Activated CD4-positive, alpha-beta T cell treated with anti-CD3 and anti-CD28 coated beads, Interleukin-2, amount 10 ng/mL, durations not matched to agents 7 days and 5 days (primary cell): ENCODE measurements around the gene HAUS2. TPM values are rescaled to one million over a fixed set of nuclear protein-coding genes. Genes with fewer than 3 reads are reported as not detected.

ENCODE experiments used
- CTCF ChIA-PET: fragments of 350-600 bp; sonication (Branson Sonifier 250); formaldehyde crosslinking; loops from one replicate; lab custom pipeline; 2021; ENCODE audit warnings: antibody characterized with exemption; lab: Charles Lee
- POLR2A ChIA-PET: fragments of 350-600 bp; sonication (Branson Sonifier 250); formaldehyde crosslinking; loops from one replicate; lab custom pipeline; 2021; ENCODE audit warnings: antibody characterized with exemption; lab: Charles Lee
- DNase-seq: peaks from one replicate; pipeline ENCODE4 v3.0.0-alpha.2; 2020
- H3K27ac Mint-ChIP-seq: one replicate; pipeline ENCODE4 v1.8.0; 2021; ENCODE audit warnings: mild to moderate bottlenecking, moderate library complexity, mixed read lengths
- H3K27me3 Mint-ChIP-seq: one replicate; pipeline ENCODE4 v1.8.0; 2021; ENCODE audit warnings: mixed read lengths
- H3K36me3 Mint-ChIP-seq: one replicate; pipeline ENCODE4 v1.8.0; 2021; ENCODE audit warnings: low read depth, mixed read lengths
- H3K4me1 Mint-ChIP-seq: one replicate; pipeline ENCODE4 v1.8.0; 2021; ENCODE audit warnings: mixed read lengths
- H3K4me3 Mint-ChIP-seq: one replicate; pipeline ENCODE4 v1.8.0; 2021; ENCODE audit warnings: mild to moderate bottlenecking, moderate library complexity, mixed read lengths
- H3K9me3 Mint-ChIP-seq: one replicate; pipeline ENCODE4 v1.8.0; 2021; ENCODE audit warnings: mixed read lengths
- total RNA-seq, 2 experiments: library from RNA; stranded (reverse); gene quantifications; one replicate each; pipeline ENCODE4 v1.2.3, GENCODE V29; 2021

Gene HAUS2
- total RNA-seq = 10 to 100 TPM; 36.7 to 42.9 TPM

- Mint-ChIP-seq H3K4me3 (peak within 1 kb of the TSS; percentile 95), H3K27ac (peak within 1 kb of the TSS; percentile 98)
- POLR2A ChIA-PET = interaction anchor here (0.6 kb wide), 1 partner anchor 30 kb away, joined by 6 read pairs; no protein-coding TSS in a partner anchor
These were observed at the start of gene HAUS2, which contains the start of gene LRRC57 for GRCh38 chr15:42548249-42549031. TSS of gene HAUS2 (plus strand) at chr15:42548838. CDS start at chr15:42548873, 35 bp downstream. TSS of gene LRRC57 (minus strand) at chr15:42548793. CDS start at chr15:42548434, 359 bp downstream.

GRCh38 chr15:42499858-42500609 is 48.6 kb upstream of the HAUS2 start:
- Mint-ChIP-seq H3K9me3 (no peaks in the 10 kb centered on the region), H3K36me3 (peaks cover 4% of the 10 kb centered on the region), H3K27me3 (no peaks in the 10 kb centered on the region), H3K4me1 (peaks cover 43% of the 10 kb centered on the region), H3K27ac (no peak overlapping the region), H3K4me3 (no peak overlapping the region)
- ChIA-PET CTCF (interaction anchor here (0.7 kb wide), 1 partner anchor 646 kb away, joined by 3 read pairs; no protein-coding TSS in a partner anchor), POLR2A (interaction anchor here (0.6 to 0.7 kb wide), 3 partner anchors 83 to 1296 kb away, joined by 3 to 4 read pairs (median 3); no protein-coding TSS in a partner anchor)
- no peak for DNase-seq

More at GRCh38 chr15:42548249-42549031, at the start of gene HAUS2, which contains the start of gene LRRC57:
- Mint-ChIP-seq H3K4me1 (peaks cover 60% of the 10 kb centered on the region), H3K36me3 (peaks cover 36% of the 10 kb centered on the region), H3K27me3 (no peaks in the 10 kb centered on the region), H3K9me3 (no peaks in the 10 kb centered on the region)
- DNase-seq = peak; percentile 88
- CTCF ChIA-PET = interaction anchor here (0.5 to 3.5 kb wide), 5 partner anchors 13 to 103 kb away, joined by 3 to 20 read pairs (median 3); no protein-coding TSS in a partner anchor

- Mint-ChIP-seq H3K27me3 (no peaks in the 10 kb centered on the region), H3K27ac (no peak overlapping the region), H3K9me3 (no peaks in the 10 kb centered on the region), H3K4me1 (peaks cover 22% of the 10 kb centered on the region), H3K36me3 (peaks cover 3% of the 10 kb centered on the region), H3K4me3 (no peak overlapping the region)
- DNase-seq = no peak
- ChIA-PET CTCF (interaction anchor here (0.7 kb wide), 1 partner anchor 64 kb away, joined by 3 read pairs; no protein-coding TSS in a partner anchor), POLR2A (no interaction called here)
These were observed 46.2 kb upstream of the HAUS2 start for GRCh38 chr15:42502477-42502876.

GRCh38 chr15:42503825-42504224 is 44.8 kb upstream of the HAUS2 start:
- peaks cover 10% of the 10 kb centered on the region for H3K4me1 Mint-ChIP-seq
- H3K27ac Mint-ChIP-seq = no peak overlapping the region
- H3K9me3 Mint-ChIP-seq = no peaks in the 10 kb centered on the region
- DNase-seq = no peak
- H3K4me3 Mint-ChIP-seq = no peak overlapping the region
- POLR2A ChIA-PET = no interaction called here
- H3K27me3 Mint-ChIP-seq = no peaks in the 10 kb centered on the region
- CTCF ChIA-PET = interaction anchor here (0.5 to 0.7 kb wide), 3 partner anchors 36 to 166 kb away, joined by 4 to 5 read pairs (median 4); no protein-coding TSS in a partner anchor
- H3K36me3 Mint-ChIP-seq = peaks cover 4% of the 10 kb centered on the region

GRCh38 chr15:42504631-42505030 is 44.0 kb upstream of the HAUS2 start:
- POLR2A ChIA-PET = interaction anchor here (0.6 kb wide), 1 partner anchor 54 kb away, joined by 3 read pairs; no protein-coding TSS in a partner anchor
- CTCF ChIA-PET = interaction anchor here (0.6 to 1.7 kb wide), 5 partner anchors 10 to 1120 kb away, joined by 3 to 6 read pairs (median 3); partner anchors contain the start of gene SNAP23
- Mint-ChIP-seq H3K9me3 (no peaks in the 10 kb centered on the region), H3K4me1 (peaks cover 4% of the 10 kb centered on the region), H3K4me3 (no peak overlapping the region), H3K27me3 (no peaks in the 10 kb centered on the region), H3K27ac (no peak overlapping the region), H3K36me3 (peaks cover 5% of the 10 kb centered on the region)
- DNase-seq = no peak

GRCh38 chr15:42507514-42507913 is 41.1 kb upstream of the HAUS2 start:
- no peaks in the 10 kb centered on the region for H3K27me3 Mint-ChIP-seq
- no peak overlapping the region for H3K4me3 Mint-ChIP-seq
- no peaks in the 10 kb centered on the region for H3K9me3 Mint-ChIP-seq
- ChIA-PET POLR2A (interaction anchor here (0.6 kb wide), 1 partner anchor 234 kb away, joined by 3 read pairs; the partner anchor contains the start of gene TMEM87A), CTCF (interaction anchor here (1.4 kb wide), 1 partner anchor 12 kb away, joined by 5 read pairs; the partner anchor contains the start of gene SNAP23)
- H3K4me1 Mint-ChIP-seq = peaks cover 2% of the 10 kb centered on the region
- no peak overlapping the region for H3K27ac Mint-ChIP-seq
- no peak for DNase-seq
- peaks cover 11% of the 10 kb centered on the region for H3K36me3 Mint-ChIP-seq

GRCh38 chr15:42508263-42508690 is 40.4 kb upstream of the HAUS2 start:
- ChIA-PET POLR2A (no interaction called here), CTCF (interaction anchor here (1.4 kb wide), 1 partner anchor 13 kb away, joined by 5 read pairs; the partner anchor contains the start of gene SNAP23)
- Mint-ChIP-seq H3K27me3 (no peaks in the 10 kb centered on the region), H3K4me3 (no peak overlapping the region), H3K4me1 (peaks cover 2% of the 10 kb centered on the region), H3K36me3 (peaks cover 17% of the 10 kb centered on the region), H3K27ac (no peak overlapping the region), H3K9me3 (no peaks in the 10 kb centered on the region)
- DNase-seq = no peak

- POLR2A ChIA-PET = interaction anchor here (0.7 kb wide), 1 partner anchor 19 kb away, joined by 5 read pairs; the partner anchor contains the start of gene ZNF106
- Mint-ChIP-seq H3K4me1 (no peaks in the 10 kb centered on the region), H3K9me3 (no peaks in the 10 kb centered on the region), H3K36me3 (peaks cover 24% of the 10 kb centered on the region), H3K27ac (no peak overlapping the region), H3K4me3 (no peak overlapping the region), H3K27me3 (no peaks in the 10 kb centered on the region)
- CTCF ChIA-PET = interaction anchor here (0.9 kb wide), 1 partner anchor 69 kb away, joined by 3 read pairs; no protein-coding TSS in a partner anchor
- no peak for DNase-seq
These were observed 38.2 kb upstream of the HAUS2 start for GRCh38 chr15:42510258-42511006.

- no peaks in the 10 kb centered on the region for H3K4me1 Mint-ChIP-seq
- no peak for DNase-seq
- H3K27me3 Mint-ChIP-seq = no peaks in the 10 kb centered on the region
- ChIA-PET CTCF (interaction anchor here (0.9 kb wide), 1 partner anchor 68 kb away, joined by 3 read pairs; no protein-coding TSS in a partner anchor), POLR2A (interaction anchor here (0.7 kb wide), 1 partner anchor 20 kb away, joined by 5 read pairs; the partner anchor contains the start of gene ZNF106)
- H3K27ac Mint-ChIP-seq = no peak overlapping the region
- no peak overlapping the region for H3K4me3 Mint-ChIP-seq
- H3K9me3 Mint-ChIP-seq = no peaks in the 10 kb centered on the region
- peaks cover 29% of the 10 kb centered on the region for H3K36me3 Mint-ChIP-seq
These were observed 37.6 kb upstream of the HAUS2 start for GRCh38 chr15:42511007-42511391.

GRCh38 chr15:42523331-42523730 is 25.3 kb upstream of the HAUS2 start:
- DNase-seq = no peak
- peaks cover 13% of the 10 kb centered on the region for H3K36me3 Mint-ChIP-seq
- POLR2A ChIA-PET = no interaction called here
- CTCF ChIA-PET = interaction anchor here (1.0 kb wide), 1 partner anchor 10 kb away, joined by 3 read pairs; no protein-coding TSS in a partner anchor
- H3K27me3 Mint-ChIP-seq = no peaks in the 10 kb centered on the region
- no peak overlapping the region for H3K27ac Mint-ChIP-seq
- no peaks in the 10 kb centered on the region for H3K9me3 Mint-ChIP-seq
- H3K4me3 Mint-ChIP-seq = no peak overlapping the region
- H3K4me1 Mint-ChIP-seq = no peaks in the 10 kb centered on the region

- no peak for DNase-seq
- Mint-ChIP-seq H3K4me3 (no peak overlapping the region), H3K4me1 (peaks cover 17% of the 10 kb centered on the region), H3K9me3 (no peaks in the 10 kb centered on the region), H3K27me3 (no peaks in the 10 kb centered on the region), H3K36me3 (peaks cover 36% of the 10 kb centered on the region), H3K27ac (no peak overlapping the region)
- ChIA-PET POLR2A (interaction anchor here (1.3 kb wide), 1 partner anchor 18 kb away, joined by 3 read pairs; no protein-coding TSS in a partner anchor), CTCF (no interaction called here)
These were observed 19.7 kb upstream of the HAUS2 start for GRCh38 chr15:42528970-42529369.
